Activated naive CD8-positive, alpha-beta T cell treated with anti-CD3 and anti-CD28 coated beads, Interleukin-2, amount 10 ng/mL, durations not matched to agents 7 days and 5 days (primary cell): ENCODE measurements around the gene CCNO. TPM values are rescaled to one million over a fixed set of nuclear protein-coding genes. Genes with fewer than 3 reads are reported as not detected.
A peak's percentile ranks its signal among the peaks of the same experiment; 100 is the strongest.

Experiments used
- ATAC-seq: fragments of 150-1000 bp; cut with Tn5 transposase; one replicate; pipeline ENCODE4 v1.10.0; 2021; ENCODE audit warnings: low read depth, moderate library complexity
- POLR2A ChIA-PET: fragments of 350-600 bp; sonication (Branson Sonifier 250); formaldehyde crosslinking; loops from one replicate; lab custom pipeline; 2021; ENCODE audit warnings: antibody characterized with exemption; lab: Charles Lee
- DNase-seq: peaks from one replicate; pipeline ENCODE4 v3.0.0; 2021
- H3K27ac Mint-ChIP-seq: one replicate; pipeline ENCODE4 v1.8.0; 2022; ENCODE audit warnings: mild to moderate bottlenecking, mixed read lengths
- H3K27me3 Mint-ChIP-seq: one replicate; pipeline ENCODE4 v1.8.0; 2022; ENCODE audit warnings: mild to moderate bottlenecking, moderate library complexity, mixed read lengths
- H3K36me3 Mint-ChIP-seq: one replicate; pipeline ENCODE4 v1.8.0; 2021; ENCODE audit warnings: mild to moderate bottlenecking, mixed read lengths
- H3K4me1 Mint-ChIP-seq: one replicate; pipeline ENCODE4 v1.8.0; 2021; ENCODE audit warnings: mixed read lengths
- H3K4me3 Mint-ChIP-seq: one replicate; pipeline ENCODE4 v1.8.0; 2022; ENCODE audit warnings: mild to moderate bottlenecking, moderate library complexity, mixed read lengths
- H3K9me3 Mint-ChIP-seq: one replicate; pipeline ENCODE4 v1.8.0; 2021; ENCODE audit warnings: mixed read lengths
- total RNA-seq, 2 experiments: library from RNA; stranded (reverse); gene quantifications; one replicate each; pipeline ENCODE4 v1.2.3, GENCODE V29; 2021

Gene CCNO
- total RNA-seq, 2 experiments from 2014 or later = not detected

DNA sequence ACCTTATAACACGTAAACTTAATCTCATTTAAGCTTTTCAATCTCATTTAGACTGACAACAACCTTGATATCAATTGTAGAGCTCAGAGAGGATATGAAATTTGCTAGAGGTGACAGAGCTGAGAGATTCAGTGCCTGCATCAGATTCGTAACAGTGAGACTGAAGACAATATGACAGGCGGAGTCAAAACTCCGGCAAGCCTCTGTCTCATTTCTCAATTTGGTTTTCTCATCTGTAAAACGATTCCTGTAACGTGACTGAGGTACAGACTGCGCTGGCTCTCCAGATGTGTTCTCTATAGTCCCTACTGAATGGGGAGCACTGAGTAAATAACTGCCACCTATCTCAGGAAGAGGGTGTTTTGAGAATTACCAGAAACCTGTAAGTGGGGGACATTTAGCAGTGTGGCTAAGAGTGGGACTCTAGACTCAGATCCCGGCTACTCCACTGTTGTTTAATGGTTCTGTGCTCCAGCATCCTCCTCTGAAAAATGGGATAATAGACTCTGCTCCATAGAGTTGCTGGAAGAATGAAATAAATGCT is 3.2 kb downstream of the CCNO start:
- Mint-ChIP-seq H3K27ac (no peak overlapping the region), H3K4me1 (peaks cover 31% of the 10 kb centered on the region), H3K9me3 (no peaks in the 10 kb centered on the region), H3K27me3 (peaks cover 81% of the 10 kb centered on the region), H3K36me3 (no peaks in the 10 kb centered on the region), H3K4me3 (no peak overlapping the region)
- DNase-seq = no peak
- POLR2A ChIA-PET = no interaction called here
- ATAC-seq = no peak

- Mint-ChIP-seq H3K9me3 (no peaks in the 10 kb centered on the region), H3K4me3 (peak overlapping the region; percentile 66), H3K36me3 (no peaks in the 10 kb centered on the region), H3K27me3 (peaks cover 90% of the 10 kb centered on the region), H3K4me1 (peaks cover 31% of the 10 kb centered on the region), H3K27ac (no peak overlapping the region)
- DNase-seq (no peak), ATAC-seq (no peak)
- POLR2A ChIA-PET = no interaction called here
These were observed 5.6 kb downstream of the CCNO start for GRCh38 chr5:55227664-55228430.

DNA sequence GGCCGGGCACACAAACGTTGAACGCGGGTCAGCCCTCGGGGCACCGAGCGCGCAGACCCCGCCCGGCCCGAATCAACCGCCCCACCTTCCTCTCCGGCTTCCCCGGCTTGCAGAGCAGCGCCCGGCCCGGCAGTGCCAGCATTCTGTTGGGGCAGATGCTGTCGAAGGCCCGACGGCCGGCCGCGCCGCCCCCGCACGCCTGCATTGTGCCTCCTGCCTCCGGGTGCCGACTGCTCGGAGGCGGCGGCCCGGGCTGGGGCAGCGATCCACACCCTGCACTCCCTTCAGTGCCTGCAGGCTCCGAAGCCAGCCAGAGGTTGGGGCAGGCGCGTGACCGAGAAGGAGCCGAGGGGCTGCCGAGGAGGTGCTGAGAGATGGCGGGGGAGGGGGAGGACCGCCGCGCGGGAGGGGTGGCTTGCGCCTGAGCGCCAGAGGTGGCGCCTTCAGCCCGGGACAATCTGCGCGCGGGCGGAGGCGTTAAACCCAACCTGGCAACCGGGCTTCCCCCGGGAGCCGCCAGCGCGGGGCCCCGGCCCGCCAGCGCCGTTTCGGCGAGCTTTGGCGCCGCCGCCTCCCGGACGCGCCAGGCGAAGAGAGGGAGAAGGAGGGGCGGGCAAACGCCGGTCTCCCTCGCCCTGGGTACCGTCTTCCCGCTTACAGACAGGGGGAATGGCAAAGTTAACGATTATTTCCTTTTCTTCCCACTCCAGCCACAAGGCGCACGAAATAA is 6.3 kb downstream of the CCNO start, which contains the start of gene MCIDAS:
Gene MCIDAS, minus strand, starts transcription at position 382 of the 730 bp plus-strand sequence. Its CDS starts 177 bp downstream, at position 205.
- Mint-ChIP-seq H3K36me3 (no peaks in the 10 kb centered on the region), H3K4me3 (peak within 1 kb of the TSS; percentile 68), H3K4me1 (peaks cover 32% of the 10 kb centered on the region), H3K27ac (no peak within 1 kb of the TSS), H3K9me3 (no peaks in the 10 kb centered on the region), H3K27me3 (peaks cover 91% of the 10 kb centered on the region)
- DNase-seq = peak; percentile 70
- POLR2A ChIA-PET = interaction anchor here (1.0 kb wide), 1 partner anchor 80 kb away, joined by 3 read pairs; no protein-coding TSS in a partner anchor
- peak; percentile 32 for ATAC-seq

DNA sequence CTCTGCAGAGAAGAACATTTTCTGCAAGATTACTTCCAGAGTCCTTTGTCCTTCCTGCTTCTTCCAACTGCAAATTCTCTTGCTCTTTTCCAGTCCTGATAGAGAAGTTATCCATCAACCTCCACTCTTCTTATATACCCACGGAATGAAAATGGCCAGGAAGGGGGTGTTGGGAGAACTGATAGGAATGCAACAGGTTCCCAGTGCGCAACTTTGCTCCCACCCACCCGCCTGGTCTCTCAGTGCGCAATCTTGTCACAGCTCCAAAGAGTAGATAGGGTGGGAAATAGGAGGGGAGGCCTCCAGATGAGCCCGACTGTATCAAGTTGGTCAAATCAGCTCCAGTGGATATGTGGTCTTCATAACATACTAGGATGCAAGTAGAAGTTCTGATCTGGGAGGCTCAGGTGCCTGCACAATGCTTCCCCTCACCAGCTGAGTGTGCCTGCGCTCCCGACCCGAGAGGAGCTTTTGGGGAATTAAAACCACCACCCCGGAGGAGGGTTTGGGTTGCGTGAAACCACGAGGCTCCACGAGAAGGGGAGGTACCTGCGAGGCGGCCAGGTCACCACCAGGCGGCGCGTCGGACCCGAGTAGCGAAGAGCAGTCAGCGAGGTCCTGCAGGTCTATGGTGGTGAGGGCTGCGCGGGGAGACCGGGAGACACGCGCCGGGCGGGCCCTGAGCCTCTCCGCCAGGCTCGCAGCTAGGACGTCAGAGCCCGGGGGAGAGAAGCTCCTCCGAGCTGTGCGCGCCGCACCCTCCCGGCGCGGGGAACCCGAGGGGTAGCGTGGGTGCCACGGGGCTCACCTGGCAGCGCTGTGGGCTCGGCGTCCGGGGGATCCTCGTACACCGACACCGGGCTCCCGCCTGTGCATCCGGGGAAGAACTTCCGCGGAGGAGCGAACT is 7.1 kb downstream of the CCNO start:
- peaks cover 90% of the 10 kb centered on the region for H3K27me3 Mint-ChIP-seq
- DNase-seq = peak; percentile 76

DNA sequence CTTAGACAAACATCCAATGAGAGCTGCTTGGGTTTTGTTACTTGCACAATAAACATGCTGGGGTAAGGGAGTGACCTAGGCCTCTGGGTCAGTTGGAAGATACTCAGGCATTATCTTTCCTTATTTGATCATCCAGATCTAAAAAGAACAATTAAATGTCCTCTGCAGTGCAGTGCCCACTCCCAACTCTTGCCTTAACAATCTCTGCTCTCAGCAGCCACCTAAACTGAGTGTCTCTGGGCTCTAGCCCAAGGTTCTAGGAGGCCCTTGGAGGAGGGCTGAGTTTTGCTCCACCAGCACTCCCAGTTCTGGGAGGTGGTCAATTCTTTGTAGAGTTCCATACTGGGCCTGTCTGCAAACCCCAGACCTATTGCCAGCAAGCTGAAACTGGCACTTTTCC is 8.1 kb downstream of the CCNO start:
- Mint-ChIP-seq H3K9me3 (no peaks in the 10 kb centered on the region), H3K4me3 (no peak overlapping the region), H3K4me1 (peaks cover 34% of the 10 kb centered on the region), H3K36me3 (no peaks in the 10 kb centered on the region), H3K27ac (no peak overlapping the region), H3K27me3 (peaks cover 90% of the 10 kb centered on the region)
- ATAC-seq = no peak
- POLR2A ChIA-PET = no interaction called here
- no peak for DNase-seq

More for the DNA sequence above, 7.1 kb downstream of the CCNO start:
- Mint-ChIP-seq H3K36me3 (no peaks in the 10 kb centered on the region), H3K9me3 (no peaks in the 10 kb centered on the region), H3K4me1 (peaks cover 29% of the 10 kb centered on the region), H3K27ac (no peak overlapping the region), H3K4me3 (peak overlapping the region; percentile 68)
- peak; percentile 68 for ATAC-seq
- POLR2A ChIA-PET = interaction anchor here (1.0 kb wide), 1 partner anchor 81 kb away, joined by 3 read pairs; no protein-coding TSS in a partner anchor

- Mint-ChIP-seq H3K4me3 (peak overlapping the region; percentile 5), H3K36me3 (no peaks in the 10 kb centered on the region), H3K27me3 (peaks cover 89% of the 10 kb centered on the region), H3K27ac (no peak overlapping the region), H3K4me1 (peaks cover 34% of the 10 kb centered on the region), H3K9me3 (no peaks in the 10 kb centered on the region)
- POLR2A ChIA-PET = interaction anchor here (0.6 to 1.3 kb wide), 3 partner anchors 11 to 721 kb away, joined by 3 read pairs; no protein-coding TSS in a partner anchor
- no peak for DNase-seq
- ATAC-seq = no peak
These were observed 9.6 kb downstream of the CCNO start for GRCh38 chr5:55223812-55224240.

- Mint-ChIP-seq H3K36me3 (no peaks in the 10 kb centered on the region), H3K27ac (no peak overlapping the region), H3K9me3 (no peaks in the 10 kb centered on the region), H3K4me1 (peaks cover 33% of the 10 kb centered on the region), H3K4me3 (peak overlapping the region; percentile 33), H3K27me3 (peaks cover 89% of the 10 kb centered on the region)
- POLR2A ChIA-PET = interaction anchor here (0.6 to 1.3 kb wide), 3 partner anchors 10 to 721 kb away, joined by 3 read pairs; no protein-coding TSS in a partner anchor
- DNase-seq (peak; percentile 52), ATAC-seq (no peak)
These were observed 10.2 kb downstream of the CCNO start for GRCh38 chr5:55222985-55223811.

DNA sequence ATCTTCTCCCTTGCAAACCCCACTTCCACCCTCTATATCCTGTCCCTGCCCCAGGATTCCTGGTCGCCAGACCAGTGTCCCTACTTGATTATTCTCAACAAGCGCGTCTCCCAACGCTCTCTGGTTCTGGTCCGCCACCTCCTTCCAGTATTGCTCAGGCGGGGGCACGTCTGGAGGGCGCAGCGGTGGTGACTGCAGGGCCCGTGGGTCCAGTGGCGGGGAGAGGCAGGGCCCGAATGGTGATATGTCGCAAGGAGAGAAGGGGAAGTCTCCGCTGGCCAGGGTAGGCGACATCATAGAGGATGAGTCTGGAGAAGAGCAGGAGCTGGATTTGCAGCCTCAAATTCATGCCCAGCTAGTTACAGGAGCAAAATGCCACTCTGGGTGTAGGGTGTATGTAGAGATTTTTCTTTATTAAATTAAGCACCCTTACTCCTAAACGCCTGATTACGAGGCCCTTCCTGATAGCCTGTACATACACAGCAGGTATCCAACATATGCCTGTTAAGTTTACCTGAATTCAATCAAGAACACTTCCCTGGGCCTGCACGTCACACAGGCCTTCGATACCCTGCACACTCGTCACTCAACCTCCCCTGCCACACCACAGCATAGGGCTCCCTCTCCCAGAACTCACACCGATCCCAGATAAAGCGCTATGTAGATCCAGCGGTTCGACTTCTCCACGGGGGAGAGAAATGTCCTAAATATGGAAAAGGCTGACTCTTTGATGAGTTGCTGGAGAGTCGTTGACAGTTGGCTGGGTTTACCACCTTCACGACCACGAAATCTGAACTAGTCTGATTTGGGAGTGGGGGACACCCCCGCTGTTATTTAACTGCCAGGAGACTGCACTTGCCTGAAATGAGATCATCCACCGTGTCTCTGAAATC is 11.1 kb downstream of the CCNO start:
- DNase-seq (no peak), ATAC-seq (no peak)
- Mint-ChIP-seq H3K27ac (no peak overlapping the region), H3K9me3 (no peaks in the 10 kb centered on the region), H3K4me3 (peak overlapping the region; percentile 37), H3K36me3 (no peaks in the 10 kb centered on the region), H3K27me3 (peaks cover 88% of the 10 kb centered on the region), H3K4me1 (peaks cover 28% of the 10 kb centered on the region)
- POLR2A ChIA-PET = no interaction called here

GRCh38 chr5:55220433-55221185 is 12.8 kb downstream of the CCNO start:
- peak; percentile 55 for DNase-seq
- Mint-ChIP-seq H3K36me3 (no peaks in the 10 kb centered on the region), H3K27ac (no peak overlapping the region), H3K4me1 (peaks cover 22% of the 10 kb centered on the region), H3K4me3 (peak overlapping the region; percentile 82), H3K9me3 (no peaks in the 10 kb centered on the region), H3K27me3 (peaks cover 82% of the 10 kb centered on the region)
- ATAC-seq = peak; percentile 69
- POLR2A ChIA-PET = no interaction called here

DNA sequence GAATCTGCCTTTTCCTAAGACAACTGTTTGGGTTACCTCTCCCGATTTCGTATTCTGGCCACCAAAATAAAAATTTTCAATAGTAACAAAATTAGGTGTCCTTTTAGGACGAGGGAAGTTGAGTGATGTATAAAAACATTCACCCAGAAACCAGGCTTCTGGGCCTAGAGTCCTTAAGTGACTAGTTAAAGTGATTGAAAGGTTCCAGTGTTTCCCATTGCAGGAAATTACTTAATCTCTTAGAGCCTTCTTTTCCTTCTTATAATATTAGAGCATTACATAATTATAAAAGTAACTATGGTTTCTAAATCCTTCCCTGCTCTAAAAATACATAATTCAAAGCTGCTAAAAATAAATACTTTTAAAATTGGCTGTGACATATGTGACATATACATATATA is 13.6 kb downstream of the CCNO start:
- Mint-ChIP-seq H3K9me3 (no peaks in the 10 kb centered on the region), H3K27ac (no peak overlapping the region), H3K4me3 (no peak overlapping the region), H3K4me1 (peaks cover 22% of the 10 kb centered on the region), H3K36me3 (no peaks in the 10 kb centered on the region), H3K27me3 (peaks cover 74% of the 10 kb centered on the region)
- POLR2A ChIA-PET = no interaction called here
- DNase-seq (no peak), ATAC-seq (no peak)

- no peak for DNase-seq
- Mint-ChIP-seq H3K4me1 (peaks cover 22% of the 10 kb centered on the region), H3K9me3 (no peaks in the 10 kb centered on the region), H3K36me3 (no peaks in the 10 kb centered on the region), H3K27me3 (peaks cover 66% of the 10 kb centered on the region), H3K27ac (no peak overlapping the region), H3K4me3 (no peak overlapping the region)
- ATAC-seq = no peak
- POLR2A ChIA-PET = no interaction called here
These were observed 14.4 kb downstream of the CCNO start for GRCh38 chr5:55218967-55219366.
